Loucy (cell line): Measurements from ENCODE around the gene DMBT1.
A peak's percentile ranks its signal among the peaks of the same experiment; 100 is the strongest.

Source experiments
- H2AFZ ChIP-seq: fragments of 200-600 bp; sonication (generic); 2 replicates; pipeline ENCODE4 v1.6.0; 2016; ENCODE audit warnings: antibody characterized with exemption, mild to moderate bottlenecking, low read length, moderate library complexity
- H3F3A ChIP-seq: fragments of 200-600 bp; 2 replicates; pipeline ENCODE4 v1.6.0; 2016; ENCODE audit warnings: antibody characterized with exemption, low read depth, mild to moderate bottlenecking
- H3K27me3 ChIP-seq: fragments of 200-600 bp; sonication (generic); 2 replicates; pipeline ENCODE4 v1.6.1; 2014; ENCODE audit warnings: low read length, mild to moderate bottlenecking; ENCODE audit not compliant: insufficient read depth, poor library complexity, severe bottlenecking
- H3K36me3 ChIP-seq: fragments of 200-600 bp; sonication (generic); 2 replicates; pipeline ENCODE4 v1.6.1; 2016; ENCODE audit warnings: low read length; ENCODE audit not compliant: insufficient read depth
- H3K4me1 ChIP-seq: fragments of 200-600 bp; sonication (generic); 2 replicates; pipeline ENCODE4 v1.5.1; 2014; ENCODE audit warnings: low read length, mild to moderate bottlenecking; ENCODE audit not compliant: insufficient read depth, poor library complexity, severe bottlenecking
- H3K4me2 ChIP-seq: fragments of 200-600 bp; sonication (generic); 2 replicates; pipeline ENCODE4 v1.6.0; 2014; ENCODE audit warnings: antibody characterized with exemption, low read length, low read depth, mild to moderate bottlenecking; ENCODE audit not compliant: poor library complexity, severe bottlenecking
- H3K4me3 ChIP-seq: fragments of 200-600 bp; sonication (generic); 2 replicates; pipeline ENCODE4 v1.5.1; 2014; ENCODE audit warnings: low read length, mild to moderate bottlenecking, mixed read lengths; ENCODE audit not compliant: poor library complexity, severe bottlenecking
- H3K79me2 ChIP-seq: fragments of 200-600 bp; sonication (generic); 2 replicates; pipeline ENCODE4 v1.6.1; 2014; ENCODE audit warnings: low read length; ENCODE audit not compliant: insufficient read depth
- H3K9ac ChIP-seq: fragments of 200-600 bp; sonication (generic); 2 replicates; pipeline ENCODE4 v1.6.0; 2014; ENCODE audit warnings: mild to moderate bottlenecking, low read depth, low read length, moderate library complexity; ENCODE audit not compliant: poor library complexity, severe bottlenecking
- H3K9me2 ChIP-seq: fragments of 200-600 bp; sonication (generic); replicated peaks from 2 replicates; pipeline ENCODE4 v1.6.1; 2016; ENCODE audit warnings: low read depth, low read length, mixed read lengths
- H3K9me3 ChIP-seq: fragments of 200-600 bp; sonication (generic); 2 replicates; pipeline ENCODE4 v1.6.1; 2014; ENCODE audit warnings: mild to moderate bottlenecking, antibody characterized with exemption, low read length, low read depth; ENCODE audit not compliant: insufficient read depth
- H4K20me1 ChIP-seq: fragments of 200-600 bp; sonication (generic); 2 replicates; pipeline ENCODE4 v1.6.0; 2014; ENCODE audit warnings: antibody characterized with exemption, low read length, mild to moderate bottlenecking; ENCODE audit not compliant: insufficient read depth, poor library complexity, severe bottlenecking
- CTCF ChIP-seq: fragments of 200-600 bp; sonication (generic); conservative IDR thresholded peaks from 2 replicates; pipeline ENCODE4 v1.5.1; 2014; ENCODE audit warnings: mild to moderate bottlenecking, antibody characterized with exemption, low read length
- EZH2phosphoT487 ChIP-seq: fragments of 200-600 bp; IDR thresholded peaks from 2 replicates; pipeline ENCODE4 v1.6.1; 2018; ENCODE audit warnings: antibody characterized with exemption, mild to moderate bottlenecking, moderate library complexity, borderline replicate concordance

The DMBT1 gene

GRCh38 chr10:122548407-122549085, 12.0 kb upstream of the DMBT1 start:
- no peaks in the 10 kb centered on the region for H3K9me2 ChIP-seq
- TF ChIP-seq EZH2phosphoT487, result no peak
- TF ChIP-seq CTCF, result no peak
- no peaks in the 10 kb centered on the region for H3F3A ChIP-seq
- H3K79me2 ChIP-seq, result no peaks in the 10 kb centered on the region
- H4K20me1 ChIP-seq, result no peaks in the 10 kb centered on the region
- H3K27me3 ChIP-seq, result no peaks in the 10 kb centered on the region
- no peak overlapping the region for H3K4me3 ChIP-seq
- H3K4me1 ChIP-seq, result peaks cover 44% of the 10 kb centered on the region
- H3K9ac ChIP-seq, result no peak overlapping the region
- no peak overlapping the region for H3K4me2 ChIP-seq
- H3K36me3 ChIP-seq, result no peaks in the 10 kb centered on the region
- H3K9me3 ChIP-seq, result no peaks in the 10 kb centered on the region
- H2AFZ ChIP-seq, result 0 out of 2 replicates have a peak overlapping the region, but pooled peaks have one; percentile 9

- H3K4me2 ChIP-seq, result no peak overlapping the region
These were observed 10.9 kb upstream of the DMBT1 start for GRCh38 chr10:122549636-122550035.

GRCh38 chr10:122550427-122550826, 10.1 kb upstream of the DMBT1 start:
- H3K36me3 ChIP-seq, result no peaks in the 10 kb centered on the region
- no peak for TF ChIP-seq EZH2phosphoT487

More at GRCh38 chr10:122549636-122550035, 10.9 kb upstream of the DMBT1 start:
- Histone ChIP-seq H3K9me2 (no peaks in the 10 kb centered on the region), H4K20me1 (no peaks in the 10 kb centered on the region), H3K4me1 (peaks cover 41% of the 10 kb centered on the region), H3K9me3 (no peaks in the 10 kb centered on the region), H2AFZ (no peak overlapping the region), H3K9ac (no peak overlapping the region), H3F3A (no peaks in the 10 kb centered on the region), H3K79me2 (no peaks in the 10 kb centered on the region), H3K4me3 (no peak overlapping the region), H3K36me3 (no peaks in the 10 kb centered on the region), H3K27me3 (no peaks in the 10 kb centered on the region)
- TF ChIP-seq CTCF (no peak), EZH2phosphoT487 (no peak)

GRCh38 chr10:122550983-122551382, 9.6 kb upstream of the DMBT1 start:
- Histone ChIP-seq H3K79me2 (no peaks in the 10 kb centered on the region), H3K9ac (peak overlapping the region; percentile 45), H3K4me2 (no peak overlapping the region), H3K36me3 (no peaks in the 10 kb centered on the region), H3K9me2 (no peaks in the 10 kb centered on the region), H2AFZ (peak overlapping the region; percentile 54), H3K9me3 (no peaks in the 10 kb centered on the region), H3K27me3 (no peaks in the 10 kb centered on the region), H3K4me3 (no peak overlapping the region), H3F3A (no peaks in the 10 kb centered on the region), H4K20me1 (no peaks in the 10 kb centered on the region), H3K4me1 (peaks cover 32% of the 10 kb centered on the region)
- TF ChIP-seq EZH2phosphoT487 (no peak), CTCF (no peak)

More at GRCh38 chr10:122550427-122550826, 10.1 kb upstream of the DMBT1 start:
- no peaks in the 10 kb centered on the region for H3F3A ChIP-seq
- peaks cover 36% of the 10 kb centered on the region for H3K4me1 ChIP-seq
- no peak overlapping the region for H3K4me2 ChIP-seq
- H3K4me3 ChIP-seq, result no peak overlapping the region
- no peaks in the 10 kb centered on the region for H3K79me2 ChIP-seq
- no peaks in the 10 kb centered on the region for H3K9me2 ChIP-seq
- peak overlapping the region; percentile 54; the same call in 1 of the 2 replicates for H2AFZ ChIP-seq
- H3K27me3 ChIP-seq, result no peaks in the 10 kb centered on the region
- H4K20me1 ChIP-seq, result no peaks in the 10 kb centered on the region
- H3K9me3 ChIP-seq, result no peaks in the 10 kb centered on the region
- no peak overlapping the region for H3K9ac ChIP-seq
